ENCODE measurements around the gene IFITM1.

GRCh38 chr11:298406-299065, 15.3 kb upstream of the IFITM1 start:
- TF ChIP-seq CTCF (IDR thresholded peaks at IDR 0.05) (no peak), POLR2A (IDR thresholded peaks at IDR 0.05) (no peak)
